Measurements from ENCODE around the gene NOXO1. TPM values are rescaled to one million over a fixed set of nuclear protein-coding genes. Genes with fewer than 3 reads are reported as not detected.

NOXO1 gene, protein sequence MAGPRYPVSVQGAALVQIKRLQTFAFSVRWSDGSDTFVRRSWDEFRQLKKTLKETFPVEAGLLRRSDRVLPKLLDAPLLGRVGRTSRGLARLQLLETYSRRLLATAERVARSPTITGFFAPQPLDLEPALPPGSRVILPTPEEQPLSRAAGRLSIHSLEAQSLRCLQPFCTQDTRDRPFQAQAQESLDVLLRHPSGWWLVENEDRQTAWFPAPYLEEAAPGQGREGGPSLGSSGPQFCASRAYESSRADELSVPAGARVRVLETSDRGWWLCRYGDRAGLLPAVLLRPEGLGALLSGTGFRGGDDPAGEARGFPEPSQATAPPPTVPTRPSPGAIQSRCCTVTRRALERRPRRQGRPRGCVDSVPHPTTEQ
- 8.5 and 11.7 TPM in 2 replicates for polyA plus RNA-seq
- 1.5 and 2.0 TPM in 2 replicates for polyA minus RNA-seq

DNA sequence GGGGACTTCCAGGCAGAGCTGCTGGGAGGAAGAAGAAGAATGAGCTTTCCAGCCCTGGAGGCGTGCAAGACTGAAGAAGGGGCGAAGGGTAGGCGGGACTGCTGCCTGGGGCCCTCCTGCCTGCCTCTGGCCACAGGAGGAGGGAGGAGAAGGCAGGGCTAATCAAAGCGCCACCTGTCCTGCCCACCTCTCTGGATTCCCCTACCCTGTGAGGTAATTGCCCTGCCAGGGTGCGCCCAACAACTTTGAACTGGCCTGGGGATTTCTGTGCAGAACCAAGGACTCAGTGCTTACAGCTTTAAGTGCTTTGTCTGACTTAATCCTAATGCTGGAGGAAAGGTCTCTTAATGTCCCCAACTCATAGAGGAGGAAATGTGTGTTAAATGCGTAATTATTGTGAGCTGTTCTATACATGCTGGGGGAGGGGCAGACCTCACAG is at the start of gene NOXO1:
NOXO1 (minus strand) TSS at position 72 of the 439 bp plus-strand sequence. CDS start 290 bp downstream, outside the sequence.
- no peak within 1 kb of the TSS for H3K4me2 ChIP-seq (ENCODE audit: low read length)
- H2AFZ ChIP-seq (ENCODE audit: low read depth, low read length): no peak within 1 kb of the TSS
- no peaks in the 10 kb centered on the region for H3K36me3 ChIP-seq (ENCODE audit: insufficient read depth, low read length)
- H3K9me3 ChIP-seq (ENCODE audit: low read length): no peaks in the 10 kb centered on the region
- no peaks in the 10 kb centered on the region for H3K79me2 ChIP-seq (replicated peaks; ENCODE audit: insufficient read depth, low read length)
- no peaks in the 10 kb centered on the region for H3K9me2 ChIP-seq (ENCODE audit: insufficient read depth, low read length)
- H4K20me1 ChIP-seq (ENCODE audit: insufficient read depth): no peaks in the 10 kb centered on the region
- no peak within 1 kb of the TSS for H3K27ac ChIP-seq (ENCODE audit: low read length)
- no peaks in the 10 kb centered on the region for H3F3A ChIP-seq (ENCODE audit: insufficient read depth, low read length, poor library complexity, severe bottlenecking)
- TF ChIP-seq SMC3 (conservative IDR thresholded peaks at IDR 0.05; ENCODE audit: poor library complexity) (no peak), EP300 (conservative IDR thresholded peaks at IDR 0.05; ENCODE audit: poor library complexity, severe bottlenecking) (no peak), RAD21 (conservative IDR thresholded peaks at IDR 0.05) (no peak)
- TF ChIP-seq, protein P1, sequence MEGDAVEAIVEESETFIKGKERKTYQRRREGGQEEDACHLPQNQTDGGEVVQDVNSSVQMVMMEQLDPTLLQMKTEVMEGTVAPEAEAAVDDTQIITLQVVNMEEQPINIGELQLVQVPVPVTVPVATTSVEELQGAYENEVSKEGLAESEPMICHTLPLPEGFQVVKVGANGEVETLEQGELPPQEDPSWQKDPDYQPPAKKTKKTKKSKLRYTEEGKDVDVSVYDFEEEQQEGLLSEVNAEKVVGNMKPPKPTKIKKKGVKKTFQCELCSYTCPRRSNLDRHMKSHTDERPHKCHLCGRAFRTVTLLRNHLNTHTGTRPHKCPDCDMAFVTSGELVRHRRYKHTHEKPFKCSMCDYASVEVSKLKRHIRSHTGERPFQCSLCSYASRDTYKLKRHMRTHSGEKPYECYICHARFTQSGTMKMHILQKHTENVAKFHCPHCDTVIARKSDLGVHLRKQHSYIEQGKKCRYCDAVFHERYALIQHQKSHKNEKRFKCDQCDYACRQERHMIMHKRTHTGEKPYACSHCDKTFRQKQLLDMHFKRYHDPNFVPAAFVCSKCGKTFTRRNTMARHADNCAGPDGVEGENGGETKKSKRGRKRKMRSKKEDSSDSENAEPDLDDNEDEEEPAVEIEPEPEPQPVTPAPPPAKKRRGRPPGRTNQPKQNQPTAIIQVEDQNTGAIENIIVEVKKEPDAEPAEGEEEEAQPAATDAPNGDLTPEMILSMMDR (IDR thresholded peaks at IDR 0.05; ENCODE audit: poor library complexity, severe bottlenecking): no peak
- H3K9ac ChIP-seq (ENCODE audit: low read length): no peak within 1 kb of the TSS
- H3K4me3 ChIP-seq (ENCODE audit: low read length): no peak within 1 kb of the TSS
- peaks cover 29% of the 10 kb centered on the region for H3K27me3 ChIP-seq (ENCODE audit: insufficient read depth, low read depth, low read length)

DNA sequence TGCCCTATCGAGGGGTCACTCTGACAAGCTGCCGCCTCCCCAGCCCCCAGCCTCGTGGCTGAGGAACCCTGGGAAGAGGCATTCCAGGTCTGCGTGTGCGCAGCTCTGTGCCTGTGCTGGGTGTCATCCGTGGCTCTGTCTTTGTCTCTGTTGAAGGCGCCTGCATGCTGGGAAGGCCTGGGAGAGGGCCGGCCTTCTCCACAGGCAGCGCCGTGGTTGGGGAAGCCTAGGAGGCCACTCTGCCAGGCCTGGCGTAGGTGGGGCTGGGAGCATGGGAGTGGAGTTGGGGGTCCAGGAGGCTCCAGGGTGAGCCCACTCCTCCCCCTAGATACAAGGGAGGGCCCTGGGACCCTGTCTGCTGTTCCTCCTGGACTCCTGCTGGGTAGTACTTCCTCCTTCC is 48.8 kb upstream of the NOXO1 start:
- no peak overlapping the region for H3K27ac ChIP-seq (ENCODE audit: low read length)
- H3K9me2 ChIP-seq (ENCODE audit: insufficient read depth, low read length): no peaks in the 10 kb centered on the region
- no peaks in the 10 kb centered on the region for H3K79me2 ChIP-seq (replicated peaks; ENCODE audit: insufficient read depth, low read length)
- H4K20me1 ChIP-seq (ENCODE audit: insufficient read depth): no peaks in the 10 kb centered on the region
- H3F3A ChIP-seq (ENCODE audit: insufficient read depth, low read length, poor library complexity, severe bottlenecking): no peaks in the 10 kb centered on the region
- no peak overlapping the region for H3K9ac ChIP-seq (ENCODE audit: low read length)
- H3K4me2 ChIP-seq (ENCODE audit: low read length): no peak overlapping the region
- peaks cover 24% of the 10 kb centered on the region for H3K27me3 ChIP-seq (ENCODE audit: insufficient read depth, low read depth, low read length)
- H3K4me3 ChIP-seq (ENCODE audit: low read length): no peak overlapping the region
- TF ChIP-seq TAF1 (IDR thresholded peaks at IDR 0.05; ENCODE audit: low read depth) (no peak), POLR2AphosphoS5 (IDR thresholded peaks at IDR 0.05) (no peak), MXI1 (conservative IDR thresholded peaks at IDR 0.05; ENCODE audit: poor library complexity, severe bottlenecking) (no peak), EP300 (conservative IDR thresholded peaks at IDR 0.05; ENCODE audit: poor library complexity, severe bottlenecking) (no peak), SMC3 (conservative IDR thresholded peaks at IDR 0.05; ENCODE audit: poor library complexity) (no peak)
- TF ChIP-seq, protein P2, sequence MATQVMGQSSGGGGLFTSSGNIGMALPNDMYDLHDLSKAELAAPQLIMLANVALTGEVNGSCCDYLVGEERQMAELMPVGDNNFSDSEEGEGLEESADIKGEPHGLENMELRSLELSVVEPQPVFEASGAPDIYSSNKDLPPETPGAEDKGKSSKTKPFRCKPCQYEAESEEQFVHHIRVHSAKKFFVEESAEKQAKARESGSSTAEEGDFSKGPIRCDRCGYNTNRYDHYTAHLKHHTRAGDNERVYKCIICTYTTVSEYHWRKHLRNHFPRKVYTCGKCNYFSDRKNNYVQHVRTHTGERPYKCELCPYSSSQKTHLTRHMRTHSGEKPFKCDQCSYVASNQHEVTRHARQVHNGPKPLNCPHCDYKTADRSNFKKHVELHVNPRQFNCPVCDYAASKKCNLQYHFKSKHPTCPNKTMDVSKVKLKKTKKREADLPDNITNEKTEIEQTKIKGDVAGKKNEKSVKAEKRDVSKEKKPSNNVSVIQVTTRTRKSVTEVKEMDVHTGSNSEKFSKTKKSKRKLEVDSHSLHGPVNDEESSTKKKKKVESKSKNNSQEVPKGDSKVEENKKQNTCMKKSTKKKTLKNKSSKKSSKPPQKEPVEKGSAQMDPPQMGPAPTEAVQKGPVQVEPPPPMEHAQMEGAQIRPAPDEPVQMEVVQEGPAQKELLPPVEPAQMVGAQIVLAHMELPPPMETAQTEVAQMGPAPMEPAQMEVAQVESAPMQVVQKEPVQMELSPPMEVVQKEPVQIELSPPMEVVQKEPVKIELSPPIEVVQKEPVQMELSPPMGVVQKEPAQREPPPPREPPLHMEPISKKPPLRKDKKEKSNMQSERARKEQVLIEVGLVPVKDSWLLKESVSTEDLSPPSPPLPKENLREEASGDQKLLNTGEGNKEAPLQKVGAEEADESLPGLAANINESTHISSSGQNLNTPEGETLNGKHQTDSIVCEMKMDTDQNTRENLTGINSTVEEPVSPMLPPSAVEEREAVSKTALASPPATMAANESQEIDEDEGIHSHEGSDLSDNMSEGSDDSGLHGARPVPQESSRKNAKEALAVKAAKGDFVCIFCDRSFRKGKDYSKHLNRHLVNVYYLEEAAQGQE (IDR thresholded peaks at IDR 0.05; ENCODE audit: borderline replicate concordance): no peak
- no peaks in the 10 kb centered on the region for H3K36me3 ChIP-seq (ENCODE audit: insufficient read depth, low read length)
- no peak overlapping the region for H2AFZ ChIP-seq (ENCODE audit: low read depth, low read length)
- H3K9me3 ChIP-seq (ENCODE audit: low read length): no peaks in the 10 kb centered on the region

All from neural cell (in vitro differentiated cells).